KMS-11 (cell line): Measurements from ENCODE around the gene PLEKHG3.

Experiments
- H2AFZ ChIP-seq: fragments of 200-600 bp; sonication (generic); 2 replicates; pipeline ENCODE4 v1.6.1; 2016; ENCODE audit warnings: antibody characterized with exemption, mixed run types, low read depth
- H3K27ac ChIP-seq: fragments of 200-600 bp; sonication (generic); 2 replicates; pipeline ENCODE4 v1.6.1; 2016; ENCODE audit warnings: mild to moderate bottlenecking, mixed run types
- H3K27me3 ChIP-seq: fragments of 200-600 bp; sonication (generic); 2 replicates; pipeline ENCODE4 v1.6.1; 2017; ENCODE audit warnings: mild to moderate bottlenecking, low read depth, mixed run types, moderate library complexity; ENCODE audit not compliant: insufficient read depth
- H3K36me3 ChIP-seq: fragments of 200-600 bp; sonication (generic); 2 replicates; pipeline ENCODE4 v1.6.1; 2017; ENCODE audit warnings: mild to moderate bottlenecking, mixed run types; ENCODE audit not compliant: insufficient read depth
- H3K4me1 ChIP-seq: fragments of 200-600 bp; sonication (generic); 2 replicates; pipeline ENCODE4 v1.6.1; 2016; ENCODE audit warnings: mild to moderate bottlenecking, low read depth, mixed run types; ENCODE audit not compliant: poor library complexity, severe bottlenecking
- H3K4me2 ChIP-seq: fragments of 200-600 bp; sonication (generic); 2 replicates; pipeline ENCODE4 v1.7.0; 2016; ENCODE audit warnings: mild to moderate bottlenecking, mixed run types
- H3K4me3 ChIP-seq: fragments of 200-600 bp; sonication (generic); IDR thresholded peaks from 2 replicates; pipeline ENCODE4 v1.6.1; 2017; ENCODE audit warnings: low read depth, low read length, mixed read lengths; ENCODE audit not compliant: insufficient read depth
- H3K79me2 ChIP-seq: fragments of 200-600 bp; sonication (generic); 2 replicates; pipeline ENCODE4 v1.6.1; 2016; ENCODE audit warnings: low read depth, mixed run types; ENCODE audit not compliant: insufficient read depth
- H3K9ac ChIP-seq: fragments of 200-600 bp; sonication (generic); 2 replicates; pipeline ENCODE4 v1.6.1; 2016; ENCODE audit warnings: mild to moderate bottlenecking, mixed run types
- H4K20me1 ChIP-seq: fragments of 200-600 bp; sonication (generic); 2 replicates; pipeline ENCODE4 v1.6.1; 2016; ENCODE audit warnings: mild to moderate bottlenecking, mixed run types; ENCODE audit not compliant: insufficient read depth
- TF ChIP-seq, protein P1 (sequence below): fragments of 200-600 bp; sonication (generic); conservative IDR thresholded peaks from 2 replicates; pipeline ENCODE4 v1.6.1; 2017; ENCODE audit warnings: low read depth, mild to moderate bottlenecking, antibody characterized with exemption, low read length, moderate library complexity, mixed read lengths

PLEKHG3 gene

DNA sequence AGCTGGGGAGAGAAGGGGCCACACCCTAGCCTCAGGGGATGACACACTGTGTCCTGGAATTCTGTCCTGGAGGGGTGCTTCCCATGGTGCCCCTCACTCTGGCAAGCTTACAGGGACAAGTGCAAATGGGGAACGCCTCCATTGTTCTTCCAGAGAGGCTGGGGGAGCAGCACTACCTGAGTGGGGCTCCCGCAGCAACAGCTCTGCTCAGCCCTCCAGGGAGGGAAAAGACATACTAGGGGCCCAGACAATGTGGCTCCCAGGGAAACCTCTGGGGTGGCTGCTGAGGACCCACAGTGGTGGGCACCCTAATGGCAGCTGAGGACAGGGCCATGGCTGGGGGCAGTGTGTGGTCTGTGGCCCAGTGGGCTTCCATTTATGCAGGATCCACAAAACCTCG is 69.4 kb downstream of the PLEKHG3 start:
- Histone ChIP-seq H3K27me3 (no peaks in the 10 kb centered on the region), H3K27ac (no peak overlapping the region), H3K4me3 (no peak overlapping the region), H3K79me2 (no peaks in the 10 kb centered on the region), H3K4me1 (no peaks in the 10 kb centered on the region), H3K9ac (no peak overlapping the region), H3K36me3 (no peaks in the 10 kb centered on the region), H3K4me2 (no peak overlapping the region), H2AFZ (no peak overlapping the region), H4K20me1 (no peaks in the 10 kb centered on the region)
- TF ChIP-seq, protein P1, sequence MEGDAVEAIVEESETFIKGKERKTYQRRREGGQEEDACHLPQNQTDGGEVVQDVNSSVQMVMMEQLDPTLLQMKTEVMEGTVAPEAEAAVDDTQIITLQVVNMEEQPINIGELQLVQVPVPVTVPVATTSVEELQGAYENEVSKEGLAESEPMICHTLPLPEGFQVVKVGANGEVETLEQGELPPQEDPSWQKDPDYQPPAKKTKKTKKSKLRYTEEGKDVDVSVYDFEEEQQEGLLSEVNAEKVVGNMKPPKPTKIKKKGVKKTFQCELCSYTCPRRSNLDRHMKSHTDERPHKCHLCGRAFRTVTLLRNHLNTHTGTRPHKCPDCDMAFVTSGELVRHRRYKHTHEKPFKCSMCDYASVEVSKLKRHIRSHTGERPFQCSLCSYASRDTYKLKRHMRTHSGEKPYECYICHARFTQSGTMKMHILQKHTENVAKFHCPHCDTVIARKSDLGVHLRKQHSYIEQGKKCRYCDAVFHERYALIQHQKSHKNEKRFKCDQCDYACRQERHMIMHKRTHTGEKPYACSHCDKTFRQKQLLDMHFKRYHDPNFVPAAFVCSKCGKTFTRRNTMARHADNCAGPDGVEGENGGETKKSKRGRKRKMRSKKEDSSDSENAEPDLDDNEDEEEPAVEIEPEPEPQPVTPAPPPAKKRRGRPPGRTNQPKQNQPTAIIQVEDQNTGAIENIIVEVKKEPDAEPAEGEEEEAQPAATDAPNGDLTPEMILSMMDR, result no peak

DNA sequence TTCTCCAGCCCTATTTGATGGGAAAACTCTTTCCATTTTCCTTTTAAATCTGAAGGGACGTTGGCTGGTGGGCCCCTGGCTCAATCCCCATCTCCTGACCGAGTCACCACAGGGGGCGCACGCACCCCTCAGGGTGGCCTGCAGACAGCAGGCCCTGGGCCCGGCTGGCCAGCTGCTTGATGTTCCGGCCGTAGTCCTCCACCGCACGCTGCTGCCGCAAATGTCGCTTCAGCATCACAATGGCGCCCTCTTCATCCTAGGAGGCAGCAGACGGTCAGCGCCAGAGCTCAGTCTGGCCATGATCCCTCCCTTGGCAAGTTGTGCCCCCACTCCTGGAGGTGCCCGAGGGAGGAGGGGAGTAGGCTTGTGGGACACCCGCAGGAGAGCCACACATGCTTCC is 70.0 kb downstream of the PLEKHG3 start:
- no peak overlapping the region for H3K27ac ChIP-seq
- no peak overlapping the region for H3K9ac ChIP-seq
- H3K79me2 ChIP-seq, result no peaks in the 10 kb centered on the region
- H3K27me3 ChIP-seq, result no peaks in the 10 kb centered on the region
- TF ChIP-seq, protein P1, result no peak
- H3K36me3 ChIP-seq, result no peaks in the 10 kb centered on the region
- H2AFZ ChIP-seq, result no peak overlapping the region
- no peak overlapping the region for H3K4me3 ChIP-seq
- H4K20me1 ChIP-seq, result no peaks in the 10 kb centered on the region
- no peaks in the 10 kb centered on the region for H3K4me1 ChIP-seq
- no peak overlapping the region for H3K4me2 ChIP-seq

- no peaks in the 10 kb centered on the region for H4K20me1 ChIP-seq
- H3K4me1 ChIP-seq, result no peaks in the 10 kb centered on the region
- no peak overlapping the region for H3K4me3 ChIP-seq
- no peak overlapping the region for H3K4me2 ChIP-seq
- no peak overlapping the region for H3K9ac ChIP-seq
- H2AFZ ChIP-seq, result no peak overlapping the region
- H3K27me3 ChIP-seq, result no peaks in the 10 kb centered on the region
- TF ChIP-seq, protein P1, result no peak
- no peak overlapping the region for H3K27ac ChIP-seq
- no peaks in the 10 kb centered on the region for H3K36me3 ChIP-seq
- H3K79me2 ChIP-seq, result no peaks in the 10 kb centered on the region
These were observed 71.0 kb downstream of the PLEKHG3 start for GRCh38 chr14:64775081-64775777.

DNA sequence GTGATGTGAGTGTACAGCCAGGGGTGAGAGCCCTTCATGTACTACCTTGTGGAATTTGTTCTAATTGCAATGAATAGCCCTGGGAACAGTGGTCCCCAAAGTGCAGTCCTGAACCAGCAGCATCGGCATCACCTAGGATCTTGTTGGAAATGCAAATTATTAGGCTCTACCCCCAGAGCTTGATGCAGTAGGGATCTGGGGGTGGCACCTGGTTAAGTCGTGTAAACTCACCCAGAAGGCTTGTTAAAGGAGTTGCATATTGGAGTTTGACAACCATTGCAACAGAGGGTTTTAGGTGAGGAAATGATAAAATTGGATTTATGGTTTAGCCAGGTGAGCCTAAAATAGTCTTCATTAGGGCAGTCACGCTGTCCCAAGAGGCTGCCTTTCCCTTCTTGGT is 73.2 kb downstream of the PLEKHG3 start:
- Histone ChIP-seq H3K4me3 (no peak overlapping the region), H3K79me2 (no peaks in the 10 kb centered on the region), H3K4me2 (no peak overlapping the region), H4K20me1 (no peaks in the 10 kb centered on the region), H3K36me3 (no peaks in the 10 kb centered on the region), H3K27me3 (no peaks in the 10 kb centered on the region), H3K27ac (no peak overlapping the region), H3K9ac (no peak overlapping the region), H2AFZ (no peak overlapping the region), H3K4me1 (no peaks in the 10 kb centered on the region)
- TF ChIP-seq, protein P1, result no peak
